ENCODE results near the gene PLCL2.

PLCL2 gene

GRCh38 chr3:16866571-16866970, 18.2 kb upstream of the PLCL2 start:
- DNase-seq: peak; percentile 73

- DNase-seq: no peak
Measured at GRCh38 chr3:16868513-16868912, 16.2 kb upstream of the PLCL2 start.

DNA sequence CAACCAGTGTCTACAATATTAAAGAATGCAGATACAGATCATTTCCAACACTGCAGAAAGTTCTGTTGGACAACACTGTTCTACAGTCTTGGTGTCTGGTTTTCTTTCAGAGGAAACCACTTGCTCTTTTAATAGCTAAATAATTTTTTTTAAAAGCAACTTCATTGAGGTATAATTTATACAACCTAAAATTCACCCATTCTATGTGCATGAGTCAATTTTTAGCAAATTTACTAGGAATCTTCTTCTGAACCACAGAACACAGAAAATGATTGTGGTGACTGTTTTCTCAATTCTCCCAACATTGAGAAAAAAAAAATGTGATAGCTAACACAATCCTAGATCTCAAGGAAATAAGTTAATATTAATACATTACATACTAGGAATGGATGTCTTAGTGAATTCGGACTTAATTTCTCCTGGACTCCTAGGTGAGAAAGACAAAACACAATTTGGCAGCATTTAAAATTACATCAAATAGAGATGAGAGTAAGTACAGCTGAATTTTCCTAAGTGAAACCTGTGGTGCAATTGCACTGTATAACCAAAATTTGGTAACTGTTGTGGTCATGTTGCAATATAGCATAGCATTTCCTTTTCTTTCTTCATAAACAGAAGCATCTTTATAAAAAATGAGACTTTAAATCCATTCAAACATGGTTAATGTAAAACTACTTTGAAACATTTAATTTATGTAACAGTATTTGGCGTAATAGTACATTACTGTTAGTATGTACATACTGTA, 15.3 kb upstream of the PLCL2 start:
- peak; percentile 42 for DNase-seq

DNA sequence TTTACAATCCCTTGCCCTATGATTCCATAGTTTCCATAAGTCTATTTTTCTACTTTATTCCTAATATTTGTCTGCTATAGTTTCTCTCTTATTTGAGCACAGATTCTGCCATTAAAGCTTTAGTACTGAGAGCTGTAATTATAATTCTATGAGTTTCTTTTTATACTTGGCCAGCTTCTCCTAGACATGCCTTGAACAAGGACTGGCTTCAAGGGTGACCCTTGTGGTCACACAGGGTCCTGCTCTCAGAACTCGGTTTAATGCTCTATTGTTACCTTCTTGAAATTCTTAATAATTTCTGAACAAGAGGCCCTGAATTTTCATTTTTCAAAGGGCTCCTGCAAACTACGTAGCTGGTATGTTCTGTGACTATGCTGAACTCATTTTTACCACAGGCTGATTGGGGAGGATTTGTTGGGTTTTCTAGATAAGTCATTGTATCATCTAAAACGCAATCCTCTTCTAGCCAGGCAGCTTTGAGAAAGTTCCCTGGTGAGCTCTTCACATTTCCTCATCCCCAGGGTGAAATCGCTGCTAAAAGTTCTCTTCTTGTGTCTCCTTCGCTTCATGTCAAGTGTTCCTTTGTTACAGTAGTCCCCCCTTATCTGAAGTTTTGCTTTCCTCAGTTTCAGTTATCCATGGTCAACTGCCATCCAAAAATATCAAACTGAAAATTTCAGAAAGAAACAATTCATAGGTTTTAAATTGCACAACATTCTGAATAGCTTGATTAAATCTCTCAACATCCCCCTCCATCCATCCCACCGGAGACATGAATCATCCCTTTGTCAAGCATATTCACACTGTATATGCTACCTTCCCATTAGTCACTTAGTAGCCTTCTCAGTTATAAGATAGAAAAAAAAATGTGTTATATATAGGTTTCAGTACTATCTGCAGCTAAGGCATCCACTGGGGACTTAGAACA, 12.6 kb upstream of the PLCL2 start:
- peak; percentile 69 for DNase-seq

DNA sequence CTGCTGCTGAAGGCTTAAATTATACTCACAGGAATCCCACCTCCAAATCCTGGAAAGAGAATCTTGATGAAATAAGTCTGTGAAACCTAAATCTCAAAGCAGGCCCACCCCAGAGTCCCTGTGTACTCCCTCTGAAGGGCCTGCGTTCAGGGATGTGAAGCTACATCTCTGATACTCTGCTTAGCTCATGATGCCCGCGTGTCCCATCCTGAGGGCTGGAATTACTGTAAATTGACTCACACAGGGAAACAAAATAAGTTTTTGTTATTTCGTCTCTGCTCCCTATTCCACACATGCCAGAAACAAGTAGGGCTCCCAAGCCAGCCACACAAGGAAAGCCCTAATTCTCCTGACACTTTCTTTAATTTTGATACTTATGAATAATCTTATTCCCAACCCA, 10.9 kb upstream of the PLCL2 start:
- DNase-seq: no peak

DNA sequence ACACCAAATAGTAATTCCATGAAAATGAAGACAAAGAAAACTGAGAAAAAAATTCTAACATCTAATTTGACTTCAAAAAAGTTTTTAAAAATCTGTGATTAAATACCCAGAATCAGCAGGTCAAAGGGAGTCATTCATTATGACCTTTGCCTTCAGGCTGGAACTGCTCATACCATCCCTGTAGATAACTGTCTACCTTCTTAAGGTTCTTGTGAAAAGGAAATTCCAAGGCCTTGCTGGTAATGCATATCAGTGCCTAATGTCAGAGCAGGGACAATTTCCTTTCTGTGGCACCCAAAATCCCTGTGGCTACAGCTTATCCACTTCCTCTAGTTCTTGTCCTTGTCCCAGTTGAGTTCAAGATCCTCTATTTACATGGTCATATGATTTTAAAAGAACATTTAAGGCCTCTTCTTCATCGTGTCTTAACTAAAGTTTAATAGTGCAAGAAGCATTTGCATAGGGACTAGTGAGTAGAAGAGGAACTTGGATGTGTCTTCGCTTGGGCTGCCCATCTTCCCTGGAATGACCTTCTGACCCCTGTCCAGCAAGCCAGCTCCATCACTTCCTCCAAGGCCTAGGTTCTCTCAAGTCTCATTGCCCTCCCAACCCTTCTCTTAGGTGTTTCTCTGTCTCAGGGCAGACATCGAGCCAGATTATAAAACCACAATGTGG, 8.7 kb upstream of the PLCL2 start:
- no peak for DNase-seq

- no peak for DNase-seq
Measured at GRCh38 chr3:16877505-16877904, 7.2 kb upstream of the PLCL2 start.

DNA sequence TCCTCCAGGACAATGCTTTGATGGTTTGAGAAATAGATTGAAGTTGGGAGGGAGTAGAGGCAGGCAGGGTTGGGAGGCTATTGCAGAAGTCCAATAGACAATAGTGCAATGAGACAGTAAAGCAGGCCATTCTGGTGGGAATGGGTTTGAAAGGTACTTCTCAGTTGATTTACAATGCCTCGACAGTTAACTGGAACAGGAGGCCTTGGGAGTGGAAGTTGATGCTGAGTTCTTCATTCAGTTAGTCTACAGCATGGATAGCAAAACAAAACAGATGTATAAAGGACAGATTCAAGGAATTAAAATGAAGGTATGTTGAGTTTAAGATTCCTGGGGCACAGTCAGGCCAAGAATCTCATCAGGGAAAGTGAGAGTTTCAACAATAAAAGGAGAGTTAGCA, 6.8 kb upstream of the PLCL2 start:
- no peak for DNase-seq

- DNase-seq: no peak
Measured at GRCh38 chr3:16881896-16882630, 2.7 kb upstream of the PLCL2 start.

GRCh38 chr3:16883057-16883722, 1.6 kb upstream of the PLCL2 start:
- DNase-seq: peak; percentile 82

GRCh38 chr3:16883723-16884083, 1.1 kb upstream of the PLCL2 start:
- no peak for DNase-seq

GRCh38 chr3:16884084-16884747, 539 bp upstream of the PLCL2 start:
- DNase-seq: peak; percentile 49

DNA sequence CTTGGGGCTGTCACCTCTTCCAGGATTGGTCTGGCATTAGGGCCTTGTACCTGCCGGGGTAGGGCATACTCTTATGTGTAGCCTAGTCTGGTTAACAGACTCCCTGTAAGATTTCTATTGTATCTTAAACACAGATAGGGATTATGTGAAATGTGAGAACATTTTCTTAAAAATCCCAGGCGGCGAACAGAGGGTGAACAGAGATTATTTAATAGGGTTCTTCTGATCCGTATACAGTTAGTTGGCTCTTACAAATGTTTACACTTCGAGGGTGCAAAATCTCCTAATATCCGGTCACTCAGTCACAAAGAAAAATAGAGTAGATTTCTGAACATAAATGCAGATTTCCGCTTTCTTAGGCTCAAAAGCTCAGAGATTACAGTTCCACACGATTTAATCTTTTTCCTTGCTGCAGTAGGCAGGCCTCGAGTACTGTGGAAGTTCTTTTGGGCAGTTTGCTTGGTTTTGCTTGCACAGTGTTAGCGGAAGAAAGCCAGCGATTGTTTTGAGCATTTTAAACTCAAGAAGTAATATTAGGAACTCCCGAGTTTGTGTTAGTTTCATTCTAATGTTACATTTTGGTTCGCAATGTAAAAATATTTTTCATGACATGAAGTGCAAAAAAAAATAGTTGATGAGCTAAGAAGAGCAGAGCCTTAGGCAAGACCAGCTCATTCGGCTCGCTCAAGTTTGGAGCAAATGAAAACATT, 993 bp downstream of the PLCL2 start:
- no peak for DNase-seq

GRCh38 chr3:16886303-16886683, 1.5 kb downstream of the PLCL2 start:
- DNase-seq: no peak

DNA sequence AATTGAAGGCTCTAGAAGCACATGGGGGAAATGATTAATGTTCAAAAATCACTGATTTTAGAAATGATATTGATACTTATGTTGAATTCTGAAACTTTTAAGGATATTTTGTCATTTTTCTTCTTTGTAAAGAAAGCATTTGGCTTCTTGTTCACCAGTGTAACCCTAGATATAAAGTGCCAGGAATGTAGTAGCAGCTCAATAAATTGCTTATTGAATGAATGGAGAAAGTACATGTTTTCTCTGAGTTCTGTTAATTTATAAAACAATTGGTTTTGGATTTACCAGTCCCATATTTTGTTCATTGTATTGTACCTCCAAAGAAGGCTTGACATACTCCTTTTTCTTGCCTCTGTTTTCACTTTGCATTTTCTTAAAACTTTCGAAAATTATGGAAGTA, 2.4 kb downstream of the PLCL2 start:
- no peak for DNase-seq

DNA sequence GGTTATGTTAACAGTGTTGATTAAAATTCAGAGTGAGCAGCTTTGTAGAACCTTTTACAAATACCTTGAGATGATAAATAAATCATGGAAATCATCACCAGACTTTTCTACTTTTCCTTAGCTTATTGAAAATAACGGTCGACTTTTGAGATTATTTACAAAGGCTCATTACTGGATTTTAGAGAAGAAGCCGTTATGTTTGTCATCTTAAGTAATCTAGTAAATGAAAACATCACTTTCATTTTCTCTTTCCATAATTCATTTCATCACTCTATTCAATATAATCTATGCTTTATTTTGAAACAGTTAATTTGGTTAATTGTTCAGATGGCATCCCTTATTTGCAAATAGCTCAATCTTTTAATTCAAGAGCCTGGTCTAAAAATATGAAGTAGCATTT, 3.6 kb downstream of the PLCL2 start:
- DNase-seq: no peak

- no peak for DNase-seq
Measured at GRCh38 chr3:16888785-16889607, 4.2 kb downstream of the PLCL2 start.

DNA sequence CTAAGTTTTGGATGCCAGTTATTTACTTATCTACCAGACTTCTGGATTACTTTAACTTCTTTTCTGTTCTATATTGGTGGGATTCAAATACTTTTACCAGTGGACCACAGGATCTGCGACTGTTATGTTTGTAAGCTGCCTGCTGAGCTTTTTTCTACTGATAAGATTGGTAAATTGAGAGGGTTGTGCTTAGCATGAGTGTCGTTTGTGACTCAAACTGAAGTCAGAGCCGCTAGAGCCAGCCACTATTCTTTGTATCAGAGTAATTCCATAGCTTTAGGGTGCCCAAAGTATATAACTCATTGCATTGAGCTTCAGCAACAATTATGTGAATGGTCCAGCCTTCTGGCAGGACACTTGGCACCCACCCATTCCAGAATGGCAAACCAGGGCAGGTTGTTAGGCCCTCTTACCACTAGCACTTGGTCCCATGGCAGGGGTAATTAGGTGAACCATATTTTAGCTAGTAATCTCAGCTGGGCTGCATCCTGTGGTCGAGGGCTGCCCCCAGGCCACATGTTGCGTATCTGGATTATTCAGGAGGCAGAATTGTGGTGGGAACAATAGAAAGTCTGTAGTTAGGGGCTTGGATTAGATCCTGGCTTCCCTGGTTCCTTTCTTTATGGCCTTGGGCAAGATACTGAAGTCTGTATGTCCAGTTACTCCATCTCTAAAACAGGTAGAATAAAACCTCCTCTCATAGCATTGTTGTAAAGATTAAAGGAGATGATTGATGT, 6.0 kb downstream of the PLCL2 start:
- no peak for DNase-seq

- no peak for DNase-seq
Measured at GRCh38 chr3:16893618-16894200, 9.0 kb downstream of the PLCL2 start.

Data from fibroblast of upper back skin (primary cell).